Osteoblast (primary cell): ENCODE measurements around the gene ASCC2. TPM values are rescaled to one million over a fixed set of nuclear protein-coding genes. Genes with fewer than 3 reads are reported as not detected.
A peak's percentile ranks its signal among the peaks of the same experiment; 100 is the strongest.

Source experiments
- DNase-seq: peaks from one replicate; pipeline ENCODE4 v3.0.0; 2011; ENCODE audit warnings: low spot score, mixed read lengths; ENCODE audit not compliant: insufficient read length; ENCODE audit errors: missing footprints
- H2AFZ ChIP-seq: 2 replicates; pipeline ENCODE4 v1.6.0; 2011; ENCODE audit warnings: mild to moderate bottlenecking, low read length
- H3K27ac ChIP-seq: 2 replicates; pipeline ENCODE4 v1.5.1; 2011; ENCODE audit warnings: mild to moderate bottlenecking, low read depth, low read length, moderate library complexity
- H3K27me3 ChIP-seq: 2 replicates; pipeline ENCODE4 v1.6.0; 2012; ENCODE audit warnings: mild to moderate bottlenecking, control low read depth, inconsistent platforms, low read length, moderate library complexity; ENCODE audit not compliant: insufficient read depth
- H3K36me3 ChIP-seq: 2 replicates; pipeline ENCODE4 v1.5.1; 2011; ENCODE audit warnings: mild to moderate bottlenecking, low read length, control low read depth, moderate library complexity; ENCODE audit not compliant: insufficient read depth
- H3K4me1 ChIP-seq: 2 replicates; pipeline ENCODE4 v1.5.1; 2011; ENCODE audit warnings: mild to moderate bottlenecking, low read length, control low read depth, moderate library complexity; ENCODE audit not compliant: insufficient read depth
- H3K4me2 ChIP-seq: 2 replicates; pipeline ENCODE4 v1.6.0; 2011; ENCODE audit warnings: mild to moderate bottlenecking, low read length; ENCODE audit not compliant: insufficient read depth
- H3K4me3 ChIP-seq: fragments of 200-600 bp; sonication (generic); 3 replicates; pipeline ENCODE4 v1.5.1; 2012; ENCODE audit warnings: mild to moderate bottlenecking, low read length, inconsistent platforms; ENCODE audit not compliant: insufficient read depth
- H3K79me2 ChIP-seq: 2 replicates; pipeline ENCODE4 v1.6.0; 2012; ENCODE audit warnings: mild to moderate bottlenecking, low read length, control low read depth, inconsistent platforms; ENCODE audit not compliant: insufficient read depth
- H3K9me3 ChIP-seq: 2 replicates; pipeline ENCODE4 v1.5.1; 2011; ENCODE audit warnings: low read depth, low read length, control low read depth
- H4K20me1 ChIP-seq: 2 replicates; pipeline ENCODE4 v1.6.0; 2012; ENCODE audit warnings: mild to moderate bottlenecking, low read length, control low read depth; ENCODE audit not compliant: insufficient read depth
- total RNA-seq: library from RNA; depleted of rRNA; stranded (reverse); fragments of >200 nt; gene quantifications from 2 replicates; pipeline ENCODE4 v1.2.3, GENCODE V29; 2012
- TF ChIP-seq, protein P1 (sequence below): IDR thresholded peaks from 2 replicates; pipeline ENCODE4 v1.5.1; 2011; ENCODE audit warnings: mild to moderate bottlenecking, low read depth, low read length, moderate library complexity; ENCODE audit errors: extremely low read depth

ASCC2 gene
- total RNA-seq = 21.0 and 28.3 TPM in 2 replicates

DNA sequence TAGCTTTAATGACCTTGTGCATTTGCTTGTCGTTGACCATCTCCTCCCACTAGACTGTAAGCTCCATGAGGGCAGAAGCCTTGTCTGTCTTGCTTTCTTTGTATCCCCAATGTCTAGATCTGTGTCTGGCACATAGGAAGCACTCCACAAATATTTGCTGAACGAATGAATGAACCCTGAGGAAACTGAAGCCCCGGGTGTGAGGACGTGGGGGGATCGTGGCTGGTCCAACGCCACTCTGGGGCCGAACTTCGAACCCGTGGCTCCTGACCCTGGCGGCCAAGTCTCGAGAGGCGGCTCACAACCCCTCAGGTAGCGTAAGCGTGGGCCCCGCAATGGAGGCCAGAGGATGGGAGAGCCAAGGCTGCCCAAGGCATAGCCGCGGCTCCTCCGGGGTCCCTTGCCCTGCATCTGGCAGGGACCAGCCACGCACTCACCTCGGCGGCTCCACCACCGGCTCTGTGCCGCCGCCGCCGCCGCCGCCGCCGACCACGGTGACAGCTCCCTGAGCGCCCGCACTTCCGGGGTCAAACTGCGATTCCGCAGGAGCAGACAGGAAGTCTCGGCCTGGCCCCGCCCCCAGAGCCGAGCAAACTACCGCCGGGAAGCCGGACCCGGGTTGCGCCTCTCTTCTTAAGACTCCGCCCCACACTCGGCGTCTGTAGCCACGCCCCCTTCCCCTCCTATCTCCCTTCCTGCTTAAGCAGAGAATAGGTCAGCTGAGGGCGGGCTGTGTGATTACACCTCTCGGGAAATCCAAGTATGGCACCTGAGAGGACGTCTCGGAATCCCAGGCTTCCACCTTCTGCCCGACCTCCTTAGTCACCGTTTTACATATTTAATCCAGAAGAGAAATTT, at the start of gene ASCC2:
Gene ASCC2, minus strand, starts transcription at position 534 of the 858 bp plus-strand sequence. CDS start 5,949 bp downstream, outside the sequence.
- Histone ChIP-seq H3K4me3 (peak within 1 kb of the TSS; percentile 88), H2AFZ (peak within 1 kb of the TSS; percentile 82), H3K27ac (peak within 1 kb of the TSS; percentile 77), H3K4me1 (peaks cover 22% of the 10 kb centered on the region), H3K4me2 (peak within 1 kb of the TSS; percentile 97), H3K79me2 (peaks cover 44% of the 10 kb centered on the region), H3K36me3 (peaks cover 14% of the 10 kb centered on the region), H3K9me3 (no peaks in the 10 kb centered on the region), H4K20me1 (peaks cover 10% of the 10 kb centered on the region), H3K27me3 (no peaks in the 10 kb centered on the region)
- TF ChIP-seq, protein P1, sequence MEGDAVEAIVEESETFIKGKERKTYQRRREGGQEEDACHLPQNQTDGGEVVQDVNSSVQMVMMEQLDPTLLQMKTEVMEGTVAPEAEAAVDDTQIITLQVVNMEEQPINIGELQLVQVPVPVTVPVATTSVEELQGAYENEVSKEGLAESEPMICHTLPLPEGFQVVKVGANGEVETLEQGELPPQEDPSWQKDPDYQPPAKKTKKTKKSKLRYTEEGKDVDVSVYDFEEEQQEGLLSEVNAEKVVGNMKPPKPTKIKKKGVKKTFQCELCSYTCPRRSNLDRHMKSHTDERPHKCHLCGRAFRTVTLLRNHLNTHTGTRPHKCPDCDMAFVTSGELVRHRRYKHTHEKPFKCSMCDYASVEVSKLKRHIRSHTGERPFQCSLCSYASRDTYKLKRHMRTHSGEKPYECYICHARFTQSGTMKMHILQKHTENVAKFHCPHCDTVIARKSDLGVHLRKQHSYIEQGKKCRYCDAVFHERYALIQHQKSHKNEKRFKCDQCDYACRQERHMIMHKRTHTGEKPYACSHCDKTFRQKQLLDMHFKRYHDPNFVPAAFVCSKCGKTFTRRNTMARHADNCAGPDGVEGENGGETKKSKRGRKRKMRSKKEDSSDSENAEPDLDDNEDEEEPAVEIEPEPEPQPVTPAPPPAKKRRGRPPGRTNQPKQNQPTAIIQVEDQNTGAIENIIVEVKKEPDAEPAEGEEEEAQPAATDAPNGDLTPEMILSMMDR = no peak
- DNase-seq = peak; percentile 98

DNA sequence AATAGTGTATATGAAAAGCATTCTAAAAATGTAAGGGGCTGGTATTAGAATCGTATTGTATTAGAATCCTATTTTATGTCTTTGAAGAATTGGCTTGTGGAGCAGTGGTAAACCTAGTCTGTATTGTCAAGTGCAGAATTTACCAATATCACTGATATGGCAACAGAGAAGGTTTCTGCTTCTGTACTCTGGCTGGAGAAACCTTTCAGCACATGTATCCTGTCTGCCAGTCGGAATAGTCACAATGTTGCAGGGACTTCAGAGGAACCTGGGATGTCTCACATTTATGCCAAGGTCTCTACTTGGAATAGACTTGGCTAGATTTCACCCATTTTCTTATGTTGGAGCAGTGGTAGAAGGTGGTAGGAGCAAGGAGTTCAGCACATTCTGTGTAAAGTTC, 49.3 kb upstream of the ASCC2 start:
- Histone ChIP-seq H3K27me3 (no peaks in the 10 kb centered on the region), H2AFZ (no peak overlapping the region), H4K20me1 (peaks cover 67% of the 10 kb centered on the region), H3K4me1 (peaks cover 4% of the 10 kb centered on the region), H3K4me2 (no peak overlapping the region), H3K79me2 (peaks cover 81% of the 10 kb centered on the region), H3K9me3 (no peaks in the 10 kb centered on the region), H3K27ac (no peak overlapping the region), H3K36me3 (no peaks in the 10 kb centered on the region), H3K4me3 (no peak overlapping the region)
- TF ChIP-seq, protein P1 = no peak
- DNase-seq = no peak

GRCh38 chr22:29886596-29886995, 48.5 kb upstream of the ASCC2 start:
- H3K9me3 ChIP-seq = no peaks in the 10 kb centered on the region
- H3K27ac ChIP-seq = no peak overlapping the region
- H3K4me1 ChIP-seq = peaks cover 4% of the 10 kb centered on the region
- H2AFZ ChIP-seq = no peak overlapping the region
- H3K4me3 ChIP-seq = no peak overlapping the region
- no peaks in the 10 kb centered on the region for H3K27me3 ChIP-seq
- no peak overlapping the region for H3K4me2 ChIP-seq
- H3K79me2 ChIP-seq = peaks cover 75% of the 10 kb centered on the region
- TF ChIP-seq, protein P1 = no peak
- no peaks in the 10 kb centered on the region for H3K36me3 ChIP-seq
- peaks cover 61% of the 10 kb centered on the region for H4K20me1 ChIP-seq
- DNase-seq = no peak

- H3K4me1 ChIP-seq = peaks cover 4% of the 10 kb centered on the region
- H3K4me2 ChIP-seq = no peak overlapping the region
- peaks cover 68% of the 10 kb centered on the region for H3K79me2 ChIP-seq
- H3K36me3 ChIP-seq = no peaks in the 10 kb centered on the region
- no peaks in the 10 kb centered on the region for H3K9me3 ChIP-seq
- no peak for DNase-seq
- peaks cover 56% of the 10 kb centered on the region for H4K20me1 ChIP-seq
- H3K27ac ChIP-seq = no peak overlapping the region
- no peak overlapping the region for H3K4me3 ChIP-seq
- no peak overlapping the region for H2AFZ ChIP-seq
- TF ChIP-seq, protein P1 = no peak
- H3K27me3 ChIP-seq = no peaks in the 10 kb centered on the region
Observed at GRCh38 chr22:29885610-29886009, 47.5 kb upstream of the ASCC2 start.
